Psoas muscle (tissue), 8 donors: Measurements from ENCODE around the gene LILRB1. TPM values are rescaled to one million over a fixed set of nuclear protein-coding genes. Genes with fewer than 3 reads are reported as not detected.

Experiments
- ATAC-seq, 4 donors: fragments of 200-7000 bp; cut with Tn5 transposase; one replicate each; pipeline ENCODE4 v1.9.1; 2020; ENCODE audit warnings: moderate library complexity in 3 of 4, mild to moderate bottlenecking in 2 of 4
- DNase-seq, 2 donors: peaks; one replicate each; pipeline ENCODE4 v3.0.0-alpha.2; 2020
- H3K27ac ChIP-seq: fragments of 200-600 bp; one replicate; pipeline ENCODE4 v1.8.0; 2022
- H3K27me3 ChIP-seq, 3 donors: fragments of 200-600 bp in 1 of 3; one replicate each; pipeline versions ENCODE4 v1.6.1 to v1.8.0; 2013 to 2022; ENCODE audit warnings: low read length in 2 of 3, mild to moderate bottlenecking in 2 of 3, moderate library complexity in 1 of 3; ENCODE audit not compliant: insufficient read depth in 3 of 3
- H3K36me3 ChIP-seq, 2 donors: fragments of 200-600 bp in 1 of 2; one replicate each; pipeline versions ENCODE4 v1.6.1 to v1.8.0; 2013 to 2022; ENCODE audit warnings: low read depth in 1 of 2, mild to moderate bottlenecking in 1 of 2, moderate library complexity in 1 of 2; ENCODE audit not compliant: insufficient read depth in 1 of 2
- H3K4me1 ChIP-seq: fragments of 200-600 bp; one replicate; pipeline ENCODE4 v1.8.0; 2022
- H3K4me3 ChIP-seq: fragments of 200-600 bp; one replicate; pipeline ENCODE4 v1.8.0; 2022; ENCODE audit warnings: mild to moderate bottlenecking
- H3K9me3 ChIP-seq: fragments of 200-600 bp; one replicate; pipeline ENCODE4 v1.8.0; 2022
- CTCF ChIP-seq: fragments of 200-600 bp; IDR thresholded peaks from one replicate; pipeline ENCODE4 v1.8.0; 2022; ENCODE audit warnings: antibody characterized with exemption
- WGBS, 3 donors: extraction: QIAGEN DNeasy Blood & Tissue Kit; methylation state at CpG; one replicate each; pipeline versions ENCODE4 v1.1.6 to v1.1.7; 2013; 5-methylcytosine and 5-hydroxymethylcytosine counted together
- intact Hi-C, 2 donors: fragments of 100-400 bp; cut with DNase I; formaldehyde crosslinking; loops; one replicate each; pipeline versions ENCODE4 v1.11.0 to v1.14.2; 2022
- polyA plus RNA-seq, 3 donors: library from polyadenylated mRNA; stranded (reverse); fragments of 200-250 nt; gene quantifications; one replicate each; pipeline ENCODE4 v1.2.3, GENCODE V29; 2013
- total RNA-seq, 4 donors: library from RNA; stranded (reverse); fragmentation: NEBNext Ultra II Directional in 2 of 4; extraction: Animal tissue kit (Norgen Biotek cat#: 25700) in 2 of 4; gene quantifications; one replicate each; pipeline versions ENCODE4 v1.2.1 to v1.2.4, GENCODE V29; 2021 to 2023
- donor health status: healthy with polysubstance abuse.
- donor health status: DM: no; HTN: no; CAD: no; lungs with moderate emphysema.
- donor health status: Bipolar disorder and iron deficiency.
- donor health status: healthy.
- donor health status: DM: yes; HTN: yes; CAD: no.
- donor health status: DM: no; HTN: no; CAD: no.
- donor health status: DM: no; HTN: no; CAD: no.
- donor health status: DM: yes; HTN: yes; CAD: no.

The LILRB1 gene
- total and polyA plus RNA-seq, 7 donors: 0.17 to 2.0 (median 0.95) TPM

- Histone ChIP-seq H3K27ac (no peak overlapping the region), H3K9me3 (no peaks in the 10 kb centered on the region), H3K27me3 (peaks cover 0 to 2% (median 0%) of the 10 kb centered on the region in 3 donors), H3K36me3 (no peaks in the 10 kb centered on the region), H3K4me3 (no peak overlapping the region), H3K4me1 (no peaks in the 10 kb centered on the region)
- no peak for TF ChIP-seq CTCF
- intact Hi-C loops: no loop called here
- ATAC-seq: no peak
- DNase-seq: no peak
- whole genome bisulfite sequencing, 3 donors: 53 to 61% (median 55%) methylated on average over 7 of the region's 7 CpGs
Observed at GRCh38 chr19:54682306-54682856, 52.1 kb downstream of the LILRB1 start.

- no peak for TF ChIP-seq CTCF
- Histone ChIP-seq H3K4me1 (no peaks in the 10 kb centered on the region), H3K27me3 (peaks cover 0 to 5% (median 0%) of the 10 kb centered on the region in 3 donors), H3K36me3 (no peaks in the 10 kb centered on the region), H3K9me3 (no peaks in the 10 kb centered on the region), H3K27ac (no peak overlapping the region), H3K4me3 (no peak overlapping the region)
- DNase-seq (no peak), ATAC-seq (no peak)
- intact Hi-C loops: no loop called here
- WGBS, 3 donors: 25 to 33% (median 25%) methylated on average over 3 of the region's 3 CpGs
Observed at GRCh38 chr19:54684527-54684926, 54.2 kb downstream of the LILRB1 start.

Other genes with a start within 250 kb of the LILRB1 start
- gene TTYH1, start 215.0 kb upstream of the LILRB1 start, total RNA-seq: 1 to 10 TPM in 1 of 4 donors, under 1 TPM in 2, not detected in 1; 0.34 to 1.9 (median 0.67) TPM
- gene TTYH1, start 215.0 kb upstream of the LILRB1 start, polyA plus RNA-seq: under 1 TPM; 0.38 to 0.63 (median 0.40) TPM
- gene LENG8, start 181.3 kb upstream of the LILRB1 start, total RNA-seq: 10 to 100 TPM; 28.2 to 60.2 (median 41.8) TPM
- gene LENG8, start 181.3 kb upstream of the LILRB1 start, polyA plus RNA-seq: 10 to 100 TPM; 21.7 to 28.6 (median 27.2) TPM
- gene LENG9, start 166.7 kb upstream of the LILRB1 start, total RNA-seq: 1 to 10 TPM; 2.0 to 3.7 (median 2.7) TPM
- gene LENG9, start 166.7 kb upstream of the LILRB1 start, polyA plus RNA-seq: 1 to 10 TPM; 1.7 to 3.9 (median 3.7) TPM
- gene CDC42EP5, start 157.2 kb upstream of the LILRB1 start, total RNA-seq: 1 to 10 TPM; 5.0 to 7.4 (median 6.0) TPM
- gene CDC42EP5, start 157.2 kb upstream of the LILRB1 start, polyA plus RNA-seq: 1 to 10 TPM; 1.1 to 4.1 (median 3.1) TPM
- gene LAIR2, start 127.7 kb upstream of the LILRB1 start, total RNA-seq: not detected
- gene LAIR2, start 127.7 kb upstream of the LILRB1 start, polyA plus RNA-seq: not detected
- gene LILRA2, start 56.7 kb upstream of the LILRB1 start, total RNA-seq: 1 to 10 TPM in 2 of 4 donors, under 1 TPM in 2; 0.68 to 1.8 (median 1.0) TPM
- gene LILRA2, start 56.7 kb upstream of the LILRB1 start, polyA plus RNA-seq: under 1 TPM; 0.25 to 0.36 (median 0.26) TPM
- gene LILRA1, start 36.9 kb upstream of the LILRB1 start, total RNA-seq: under 1 TPM; 0.32 to 0.53 (median 0.34) TPM
- gene LILRA1, start 36.9 kb upstream of the LILRB1 start, polyA plus RNA-seq: under 1 TPM in 2 of 3 donors, not detected in 1; 0.09 to 0.13 TPM
- gene LILRB4, start 32.5 kb downstream of the LILRB1 start, total RNA-seq: 1 to 10 TPM in 2 of 4 donors, under 1 TPM in 2; 0.54 to 1.7 (median 0.99) TPM
- gene LILRB4, start 32.5 kb downstream of the LILRB1 start, polyA plus RNA-seq: under 1 TPM; 0.27 to 0.56 (median 0.37) TPM
- gene KIR3DL3, start 94.0 kb downstream of the LILRB1 start, total RNA-seq: not detected
- gene KIR3DL3, start 94.0 kb downstream of the LILRB1 start, polyA plus RNA-seq: not detected
- not detected for gene KIR2DL3, start 108.0 kb downstream of the LILRB1 start, total RNA-seq
- not detected for gene KIR2DL3, start 108.0 kb downstream of the LILRB1 start, polyA plus RNA-seq
- not detected for gene KIR2DL1, start 139.3 kb downstream of the LILRB1 start, total RNA-seq
- gene KIR2DL1, start 139.3 kb downstream of the LILRB1 start, polyA plus RNA-seq: under 1 TPM in 1 of 3 donors, not detected in 2; 0.03 TPM
- not detected for gene KIR2DL4, start 173.1 kb downstream of the LILRB1 start, total RNA-seq
- under 1 TPM in 1 of 3 donors, not detected in 2; 0.05 TPM for gene KIR2DL4, start 173.1 kb downstream of the LILRB1 start, polyA plus RNA-seq
- gene KIR3DL1, start 186.0 kb downstream of the LILRB1 start, total RNA-seq: not detected
- gene KIR3DL1, start 186.0 kb downstream of the LILRB1 start, polyA plus RNA-seq: under 1 TPM in 1 of 3 donors, not detected in 2; 0.01 TPM
- gene KIR2DS4, start 202.2 kb downstream of the LILRB1 start, total RNA-seq: under 1 TPM in 1 of 4 donors, not detected in 3; 0.17 TPM
- under 1 TPM in 1 of 3 donors, not detected in 2; 0.06 TPM for gene KIR2DS4, start 202.2 kb downstream of the LILRB1 start, polyA plus RNA-seq
- not detected for gene KIR3DL2, start 220.0 kb downstream of the LILRB1 start, total RNA-seq
- gene KIR3DL2, start 220.0 kb downstream of the LILRB1 start, polyA plus RNA-seq: under 1 TPM in 1 of 3 donors, not detected in 2; 0.03 TPM
- 1 to 10 TPM in 1 of 4 donors, under 1 TPM in 2, not detected in 1; 0.24 to 1.0 (median 0.27) TPM for gene FCAR, start 243.8 kb downstream of the LILRB1 start, total RNA-seq
- gene FCAR, start 243.8 kb downstream of the LILRB1 start, polyA plus RNA-seq: under 1 TPM in 1 of 3 donors, not detected in 2; 0.04 TPM